GM19025 (cell line): ENCODE data around the gene NPHP4.

Source experiments
- ATAC-seq: cut with Tn5 transposase; IDR thresholded peaks from one replicate; pipeline ENCODE4 v1.9.1; 2021; ENCODE audit warnings: mild to moderate bottlenecking, low read depth, moderate library complexity; ENCODE audit not compliant: unreplicated experiment

The NPHP4 gene

DNA sequence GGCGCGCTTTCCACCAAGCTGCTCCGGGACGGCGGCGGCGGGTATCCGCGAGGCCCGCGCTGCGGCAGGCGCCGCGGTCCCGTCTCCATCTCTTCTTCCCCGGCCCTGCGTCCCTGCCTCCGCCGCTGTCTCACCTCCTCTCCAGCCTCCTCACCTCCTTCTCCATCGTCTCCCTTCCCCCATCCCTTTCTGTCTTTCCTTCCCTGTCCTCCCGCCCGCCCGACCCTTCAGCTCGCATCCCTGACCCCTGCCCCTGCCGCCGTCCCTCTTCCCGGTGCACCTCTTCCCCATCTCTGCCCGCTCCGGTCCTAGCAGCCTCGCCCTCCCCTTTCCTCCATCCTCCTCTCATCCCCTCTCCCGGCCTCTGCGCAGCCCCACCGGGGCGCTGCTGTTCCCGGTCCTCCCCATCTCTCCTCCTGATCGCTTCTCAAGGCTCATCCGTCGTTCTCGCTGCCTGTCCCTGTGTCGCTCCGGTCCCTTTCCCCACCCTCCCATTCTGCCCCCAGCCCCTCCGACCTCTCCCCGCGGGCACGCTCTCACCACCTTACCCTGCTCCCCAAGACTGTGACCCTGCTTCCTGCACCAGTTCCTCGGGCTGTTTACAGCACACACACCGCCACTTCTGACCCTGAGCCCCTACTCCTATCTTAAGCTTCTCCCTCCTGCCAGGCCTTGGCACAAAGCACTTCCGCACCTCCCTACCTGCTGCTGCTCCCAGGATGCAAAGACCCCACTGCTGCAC is 760 bp upstream of the NPHP4 start:
- ATAC-seq = no peak

DNA sequence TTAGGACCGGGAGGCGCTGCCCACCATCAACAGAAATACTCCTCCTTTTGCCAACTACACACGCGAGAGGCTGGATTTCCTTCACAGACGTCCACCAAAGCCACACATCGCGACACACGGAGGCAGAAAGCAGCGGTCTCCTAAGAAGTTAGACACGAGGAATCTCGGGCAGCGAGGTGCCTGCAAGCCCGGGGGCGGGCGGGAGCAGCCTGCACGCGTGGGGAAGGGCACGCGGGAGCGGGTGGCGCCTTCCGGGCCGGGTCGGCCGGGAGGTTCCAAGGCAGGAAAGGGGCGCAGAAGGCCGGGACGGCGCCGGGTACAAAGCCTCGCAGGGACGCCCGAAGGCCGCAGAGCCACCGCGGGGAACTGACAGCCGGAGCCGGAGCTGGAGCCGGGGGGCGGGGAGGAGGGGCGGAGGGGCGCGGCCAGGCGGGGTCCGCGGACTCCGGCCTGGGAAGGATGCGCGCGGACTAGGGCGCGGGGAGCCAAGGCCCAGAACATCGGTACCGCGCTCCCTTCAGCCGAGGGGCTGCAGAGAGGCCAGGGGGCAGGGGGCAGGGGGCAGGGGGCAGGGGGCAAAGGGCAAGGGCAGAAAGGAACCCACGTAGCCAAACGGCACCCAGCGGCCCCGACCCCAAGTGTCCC is 722 bp downstream of the NPHP4 start:
- ATAC-seq = peak; percentile 18

DNA sequence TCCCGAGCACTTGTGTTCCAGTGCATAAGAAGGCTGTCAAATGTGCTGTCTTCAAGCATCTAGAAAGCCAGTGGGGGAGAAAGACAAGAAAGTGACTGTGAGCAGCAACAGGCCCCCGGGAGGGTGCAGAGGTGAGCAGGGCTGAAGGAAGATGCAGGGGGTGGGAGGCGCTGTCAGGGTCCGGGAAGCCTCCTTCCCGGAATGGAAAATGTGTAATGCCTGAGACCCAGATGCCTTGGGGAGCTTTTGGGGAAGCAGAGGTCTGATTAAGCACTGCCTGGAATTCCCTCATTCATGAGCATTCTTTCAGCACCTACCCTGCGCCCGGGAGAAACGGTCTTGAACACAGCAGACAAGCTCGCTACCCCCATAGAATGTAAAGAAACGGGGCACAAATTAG is 1.3 kb downstream of the NPHP4 start:
- ATAC-seq = no peak

DNA sequence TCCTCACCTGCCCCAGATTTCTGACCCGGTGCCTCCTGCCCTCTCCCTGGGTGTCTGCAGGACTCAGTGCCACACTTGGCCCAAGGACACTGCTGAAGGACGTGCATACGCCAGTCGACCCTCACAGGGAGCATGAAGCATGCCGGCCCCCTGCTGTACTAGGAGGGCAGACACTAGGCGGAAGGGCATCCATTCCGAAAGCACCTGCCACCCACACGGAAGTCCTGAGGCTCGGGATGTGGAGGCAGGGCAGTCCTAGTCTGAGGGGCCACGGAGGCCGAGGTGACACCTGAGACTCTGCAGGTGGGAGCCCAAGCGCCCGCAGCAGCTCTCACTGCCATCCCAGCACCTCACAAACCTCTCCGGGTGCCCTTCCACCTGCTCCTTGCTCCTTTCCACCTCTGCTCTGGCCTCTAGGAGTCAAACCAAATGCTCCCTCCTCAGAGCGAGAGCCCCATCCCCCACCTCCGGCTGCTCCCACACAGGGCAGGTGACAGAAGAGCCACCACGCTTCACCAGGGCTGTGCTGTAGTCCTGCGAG is 2.4 kb downstream of the NPHP4 start:
- ATAC-seq = no peak

DNA sequence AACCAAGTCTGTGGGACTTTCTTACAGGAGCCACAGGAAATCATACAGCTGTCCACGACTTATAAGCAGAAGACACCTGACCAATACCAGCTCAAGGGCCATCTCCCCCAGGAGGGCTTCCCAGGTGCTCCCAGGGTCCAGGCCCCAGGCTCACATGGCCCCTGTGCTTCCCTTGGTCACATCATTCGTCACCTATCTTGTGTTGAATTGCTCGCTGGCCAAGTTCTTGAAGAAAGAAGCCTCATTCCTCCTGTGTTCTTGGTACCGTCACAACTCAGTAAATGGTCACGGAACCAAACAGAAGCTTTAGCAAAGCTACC is 3.0 kb downstream of the NPHP4 start:
- no peak for ATAC-seq

DNA sequence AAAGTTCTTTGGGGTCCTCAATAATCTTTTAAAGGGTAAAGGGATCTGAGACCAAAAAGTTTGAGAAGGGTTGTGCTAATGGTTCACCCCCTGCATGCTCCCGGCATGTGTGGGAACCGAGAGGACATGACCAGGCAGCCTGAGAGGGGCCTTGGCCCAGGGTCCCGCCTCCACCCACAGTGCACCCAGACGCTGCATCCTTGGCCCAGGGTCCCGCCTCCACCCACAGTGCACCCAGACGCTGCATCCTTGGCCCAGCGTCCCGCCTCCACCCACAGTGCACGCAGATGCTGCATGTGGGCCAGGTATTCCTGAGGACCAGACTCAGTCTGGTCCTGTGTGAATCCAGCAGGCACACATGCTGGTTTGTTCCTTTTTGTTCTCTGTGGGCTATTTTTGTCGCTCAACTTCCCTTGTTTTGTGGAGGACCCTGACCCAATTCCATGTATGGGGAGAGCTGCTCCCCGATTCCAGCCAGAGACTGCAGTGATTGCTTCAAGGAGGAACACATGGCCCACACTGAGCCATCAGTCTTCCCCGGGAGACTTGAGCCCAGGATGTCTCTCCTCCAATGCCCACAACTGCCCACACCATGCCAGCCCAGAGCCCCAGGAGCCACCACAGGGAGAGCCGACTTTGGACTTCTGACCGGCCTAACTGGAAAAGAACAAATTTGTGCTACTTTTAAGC is 3.5 kb downstream of the NPHP4 start:
- ATAC-seq = no peak

DNA sequence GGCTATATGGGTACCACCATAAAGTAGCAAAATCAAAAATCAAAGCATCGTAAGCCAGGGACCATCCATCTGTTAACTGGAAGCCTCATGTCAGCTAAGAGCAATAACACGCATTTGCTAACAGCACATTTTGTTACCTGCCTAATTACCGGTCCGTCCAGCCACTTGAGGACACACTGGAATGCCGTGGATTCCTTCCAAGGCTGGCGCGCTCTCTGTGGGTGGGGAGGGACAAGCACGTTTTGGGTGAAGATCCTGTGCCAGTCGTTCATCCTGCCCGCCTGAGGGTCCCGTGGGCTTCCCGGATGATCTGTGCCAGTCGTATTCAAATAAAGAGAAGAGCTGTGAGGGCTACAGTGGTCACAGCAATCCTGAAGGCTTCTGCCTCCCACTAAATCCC is 6.2 kb downstream of the NPHP4 start:
- no peak for ATAC-seq

DNA sequence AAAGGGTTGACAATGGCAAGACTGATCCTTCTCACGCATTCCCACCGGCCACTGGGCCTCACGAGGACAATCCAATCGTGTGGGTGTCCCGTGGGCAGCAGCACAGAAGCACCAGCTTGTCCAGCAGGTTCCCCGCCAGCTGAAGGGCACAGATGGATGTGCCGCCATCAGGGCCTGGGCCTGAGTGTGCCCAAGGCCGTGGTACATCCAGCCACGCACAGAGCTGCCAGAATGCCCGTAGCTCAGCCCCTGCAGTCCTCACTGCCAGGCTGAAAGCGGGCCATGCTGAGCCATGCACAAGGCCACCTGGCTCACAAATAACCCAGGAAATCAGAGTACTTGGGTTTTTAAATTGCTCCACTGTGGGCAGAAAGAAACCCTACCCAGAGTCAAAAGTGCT is 7.0 kb downstream of the NPHP4 start:
- no peak for ATAC-seq

DNA sequence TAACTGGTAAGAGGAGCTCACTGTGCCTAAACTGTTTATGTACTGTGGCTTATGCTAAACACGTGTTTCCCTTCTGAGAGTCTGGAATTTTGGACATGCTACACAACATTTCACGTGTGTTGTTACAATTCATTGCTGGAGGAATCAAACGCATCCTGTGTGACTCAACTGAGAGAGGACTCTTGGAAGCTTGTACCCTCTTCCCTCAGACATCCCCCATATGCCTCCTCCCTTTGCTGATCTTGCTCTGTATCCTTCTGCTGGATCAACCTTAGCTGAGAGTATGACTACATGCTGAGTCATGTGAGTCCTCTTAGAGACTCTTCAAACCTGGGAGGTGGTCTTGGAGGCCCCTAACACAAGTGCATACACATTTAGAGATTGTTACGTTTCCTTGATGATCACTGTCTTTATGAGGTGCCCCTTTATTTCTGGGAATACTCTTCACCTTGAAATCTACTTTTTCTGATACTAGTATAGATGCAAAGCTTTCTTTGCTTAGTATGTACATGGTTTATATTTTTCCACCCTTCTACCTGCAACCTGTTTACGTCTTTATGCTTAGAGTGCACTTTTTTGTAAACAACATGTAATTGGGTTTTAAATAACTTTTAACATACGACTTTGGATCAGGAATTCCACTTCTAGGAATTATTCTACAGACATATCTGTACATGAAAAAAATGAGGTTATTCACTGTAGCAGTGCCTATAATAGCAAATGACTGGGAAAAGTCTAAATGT is 8.7 kb downstream of the NPHP4 start:
- ATAC-seq = no peak

DNA sequence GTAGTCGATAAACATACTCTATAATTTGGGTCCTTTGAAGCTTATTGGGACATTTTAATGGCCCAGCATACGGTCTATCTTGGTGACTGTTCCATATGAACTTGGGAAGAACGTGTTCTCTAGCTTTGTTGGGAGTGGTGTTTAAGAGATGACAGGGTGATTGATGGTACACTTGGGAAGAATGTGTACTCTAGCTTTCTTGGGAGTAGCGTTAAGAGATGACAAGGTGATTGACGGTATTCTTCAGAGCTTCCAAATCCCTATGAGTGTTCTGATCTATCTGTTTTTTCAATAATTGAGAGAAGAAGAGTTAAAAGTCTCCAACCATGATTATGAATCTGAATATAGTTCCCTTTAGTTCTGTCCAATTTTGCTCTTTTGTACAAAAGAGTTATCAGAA is 9.4 kb downstream of the NPHP4 start:
- ATAC-seq = no peak

DNA sequence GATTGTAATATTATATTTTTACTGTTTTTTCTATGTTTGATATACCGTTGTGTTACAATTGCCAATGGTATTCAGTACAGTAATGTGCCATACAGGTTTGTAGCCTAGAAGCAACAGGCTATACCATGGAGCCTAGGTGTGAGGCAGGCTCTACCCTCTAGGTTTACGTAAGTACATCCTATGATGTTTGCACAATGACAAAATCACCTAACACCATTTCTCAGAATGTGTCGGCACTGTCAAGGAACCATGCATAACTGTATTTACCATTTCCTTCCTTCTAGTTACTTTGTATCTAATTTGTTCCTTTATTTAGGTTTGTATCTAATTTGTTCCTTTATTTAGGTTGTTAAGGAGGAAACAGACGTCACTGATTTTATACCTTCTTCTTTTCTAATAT is 9.9 kb downstream of the NPHP4 start:
- ATAC-seq = no peak

DNA sequence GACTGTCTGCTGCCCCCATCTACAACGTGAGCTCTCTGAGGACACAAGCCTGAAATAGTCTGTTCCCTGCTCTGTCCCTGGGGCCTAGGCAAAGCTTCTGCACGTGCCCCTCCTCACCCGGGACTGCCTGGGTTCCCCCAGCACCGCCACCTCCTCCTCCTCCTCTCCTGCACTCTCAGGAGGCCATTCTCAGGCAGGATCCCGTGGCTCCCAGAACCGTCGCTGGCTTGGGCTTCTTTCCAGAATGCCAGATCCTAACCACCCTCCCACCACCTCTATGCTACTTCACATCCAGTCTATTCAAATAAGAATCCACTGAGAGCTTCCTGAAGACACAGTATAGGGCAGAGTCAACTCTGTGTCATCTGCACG is 11.2 kb downstream of the NPHP4 start:
- no peak for ATAC-seq

DNA sequence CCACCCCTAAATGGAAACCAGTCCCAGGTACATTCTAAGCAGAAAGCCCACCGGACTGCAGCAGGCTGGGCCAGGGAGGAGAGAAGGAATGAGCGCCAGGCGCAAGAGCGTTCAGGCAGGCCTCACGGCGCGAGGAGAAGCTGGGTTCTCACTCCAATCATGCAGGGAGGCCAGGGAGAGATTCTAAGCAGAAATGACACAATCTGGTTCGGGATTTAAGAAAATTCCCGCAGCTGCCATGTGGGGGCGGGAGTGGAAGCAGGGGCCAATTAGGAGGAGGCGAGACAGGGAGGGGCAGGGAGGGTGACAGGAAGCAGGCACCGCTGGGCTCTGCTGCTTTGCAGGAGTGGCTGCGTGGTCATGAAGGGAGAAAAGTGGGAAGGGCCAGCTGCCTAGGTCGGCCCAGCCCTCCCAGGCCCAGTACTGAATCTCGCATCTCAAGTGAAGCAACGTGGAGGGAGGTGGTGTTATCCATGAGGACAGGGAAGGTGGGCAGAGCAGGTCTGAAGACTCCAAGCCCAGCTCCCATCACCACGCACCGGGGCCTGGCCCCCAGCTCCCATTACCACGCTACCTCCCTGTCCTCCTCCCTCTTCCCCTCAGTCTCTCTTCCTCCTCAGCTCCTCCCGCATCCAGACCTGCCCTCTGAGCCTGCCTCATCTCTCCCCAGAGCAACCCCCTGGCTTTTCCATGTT is 11.8 kb downstream of the NPHP4 start:
- ATAC-seq = no peak

DNA sequence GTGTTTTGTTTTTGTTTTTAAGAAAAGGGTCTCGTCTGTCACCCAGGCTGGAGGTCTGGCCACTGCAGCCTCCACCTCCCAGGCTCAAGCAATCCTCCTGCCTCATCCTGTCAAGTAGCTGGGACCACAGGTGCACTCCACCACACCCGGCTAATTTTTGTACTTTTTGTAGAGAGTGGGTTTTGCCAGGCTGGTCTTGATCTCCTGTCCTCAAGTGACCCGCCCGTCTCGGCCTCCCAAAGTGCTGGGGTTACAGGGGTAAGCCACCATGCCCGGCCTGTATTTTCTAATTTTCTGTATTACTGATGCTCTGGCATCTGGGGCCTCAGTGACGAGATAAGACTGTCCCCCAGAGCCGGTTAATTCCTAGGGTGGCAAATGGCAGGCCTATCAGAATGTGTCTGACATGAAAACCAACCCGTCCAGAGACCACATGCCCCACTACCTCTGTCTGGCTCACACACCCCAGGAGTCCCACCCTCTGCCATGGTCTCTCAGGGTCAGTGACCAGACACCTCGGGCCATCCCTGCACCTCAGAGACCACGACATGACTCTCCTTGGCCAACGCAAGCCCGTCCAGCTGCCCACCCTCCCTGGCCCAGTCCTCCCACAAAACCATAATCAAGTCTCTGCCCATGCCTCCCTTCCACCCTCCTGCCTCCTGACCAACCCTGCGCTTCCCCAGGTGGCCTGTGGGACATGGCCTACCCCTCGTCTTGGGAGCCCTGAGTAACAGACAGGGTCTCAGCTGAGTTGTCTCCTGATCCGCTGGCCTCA is 12.5 kb downstream of the NPHP4 start:
- no peak for ATAC-seq

DNA sequence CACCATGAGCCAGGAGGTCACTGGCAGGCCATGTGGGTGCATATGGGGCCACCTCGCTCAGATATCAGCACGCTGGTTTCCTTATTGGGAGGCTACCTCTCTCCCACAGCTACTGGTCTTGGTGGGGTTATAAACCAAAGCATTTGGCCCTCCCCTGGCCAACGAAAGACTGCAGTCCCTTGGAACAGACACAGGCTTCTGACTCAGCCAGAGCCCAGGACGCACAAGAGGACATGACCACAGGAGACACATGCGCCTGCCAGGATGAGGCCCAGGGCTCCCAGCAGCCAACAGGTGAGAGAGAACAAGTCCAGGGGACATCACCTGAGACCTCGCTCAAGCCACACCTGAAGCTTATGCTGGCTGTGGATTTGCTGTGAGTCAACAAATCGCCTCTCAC is 13.8 kb downstream of the NPHP4 start:
- no peak for ATAC-seq

DNA sequence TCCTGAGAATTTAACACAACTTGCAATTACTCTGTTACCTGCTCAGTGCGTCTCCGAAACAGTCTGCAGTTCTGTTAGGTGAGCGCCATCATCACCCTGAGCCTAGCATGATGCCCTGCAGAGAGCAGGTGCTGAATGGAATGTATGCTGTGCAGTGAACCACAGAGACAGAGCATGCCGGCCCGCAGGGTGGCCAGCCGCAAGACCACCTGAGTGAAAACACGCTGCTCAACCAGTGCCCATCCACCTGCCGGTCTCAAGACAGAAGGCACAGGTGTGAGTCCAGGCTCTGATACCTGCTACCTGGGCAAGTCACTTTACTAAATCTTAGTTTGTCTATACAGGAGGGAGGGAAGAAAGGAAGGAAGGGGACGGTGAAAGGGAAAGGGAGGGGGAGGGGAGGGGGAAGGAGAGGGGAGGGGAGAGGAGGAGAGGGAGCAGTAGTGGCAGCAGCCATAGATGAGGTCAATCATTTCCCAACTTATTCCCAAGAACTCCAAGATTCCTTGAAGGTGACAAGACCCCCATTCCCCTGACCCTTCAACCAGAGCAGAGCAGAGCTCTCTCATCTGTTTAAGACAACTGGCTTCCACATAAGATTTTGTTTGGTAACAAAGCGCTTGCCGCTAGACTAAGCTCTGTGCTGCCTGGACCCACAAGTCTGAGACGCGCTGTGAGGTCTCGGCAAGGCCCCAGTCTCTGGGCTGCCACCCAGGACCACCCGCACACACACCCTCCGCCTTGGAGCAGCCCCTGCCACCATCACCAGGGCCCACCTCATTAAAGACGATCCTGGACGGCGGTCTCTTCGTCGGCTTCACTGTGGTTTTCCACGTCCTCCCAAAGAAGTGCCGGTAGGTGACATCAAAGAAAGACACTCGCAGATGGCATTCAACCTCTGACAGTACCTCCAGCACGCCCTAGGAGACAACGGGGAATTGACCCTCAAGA is 14.5 kb downstream of the NPHP4 start:
- ATAC-seq = no peak

DNA sequence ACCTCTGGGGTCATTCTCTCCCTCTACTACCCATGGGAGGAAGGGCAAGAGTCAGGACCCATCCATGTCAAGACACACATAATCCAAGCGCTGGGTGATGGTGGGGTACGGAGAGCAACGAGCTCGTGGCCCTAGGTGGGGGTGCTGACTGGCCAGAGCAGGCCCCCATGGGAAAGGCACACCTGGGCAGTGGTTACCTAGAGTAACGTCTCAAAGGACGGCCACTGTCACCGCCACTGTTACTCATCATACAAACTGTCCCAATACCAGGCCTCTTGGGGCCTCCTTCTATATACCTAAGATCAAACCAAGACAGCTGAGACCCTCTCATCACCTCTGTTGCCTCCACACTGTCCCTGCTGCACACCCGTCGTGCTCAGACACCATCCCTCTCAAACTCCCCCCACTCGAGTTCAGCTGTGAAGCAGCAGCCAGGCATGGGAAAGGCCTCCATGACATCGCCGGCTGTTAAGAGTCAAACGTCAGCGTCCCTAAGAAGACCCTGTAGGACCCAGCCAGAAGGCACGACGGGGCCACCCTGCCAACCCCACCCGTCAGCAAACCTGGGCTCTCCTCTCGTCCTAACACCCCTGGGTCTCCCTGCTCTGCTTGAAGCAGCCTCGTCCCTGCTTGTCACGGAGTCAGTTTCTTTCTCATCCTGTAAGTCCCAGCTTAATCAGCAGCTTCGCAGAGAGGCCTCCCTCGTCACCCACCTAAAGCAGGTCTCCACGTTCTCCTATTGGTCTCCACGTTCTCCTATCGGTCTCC is 15.3 kb downstream of the NPHP4 start:
- no peak for ATAC-seq

DNA sequence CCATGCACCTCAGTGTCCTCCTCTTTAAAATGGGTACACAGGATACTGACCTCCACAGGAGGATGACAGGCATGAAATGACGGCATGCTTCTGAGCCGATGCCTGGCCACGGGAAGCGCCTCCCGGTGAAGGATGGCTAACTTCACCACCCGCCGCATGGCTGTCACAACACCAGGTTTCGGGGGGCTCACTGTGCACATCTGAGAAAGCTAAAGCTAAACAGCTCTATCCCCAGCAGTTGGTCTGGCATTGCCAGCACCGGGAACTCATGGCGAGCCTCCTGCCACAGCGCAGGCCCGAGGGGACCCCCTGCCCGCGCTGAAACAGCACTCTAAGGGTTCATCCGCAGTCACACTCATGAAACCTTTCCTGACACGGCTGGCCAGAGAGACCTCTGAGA is 16.0 kb downstream of the NPHP4 start:
- ATAC-seq = no peak
